ENCODE results near the gene AVPI1.

DNA sequence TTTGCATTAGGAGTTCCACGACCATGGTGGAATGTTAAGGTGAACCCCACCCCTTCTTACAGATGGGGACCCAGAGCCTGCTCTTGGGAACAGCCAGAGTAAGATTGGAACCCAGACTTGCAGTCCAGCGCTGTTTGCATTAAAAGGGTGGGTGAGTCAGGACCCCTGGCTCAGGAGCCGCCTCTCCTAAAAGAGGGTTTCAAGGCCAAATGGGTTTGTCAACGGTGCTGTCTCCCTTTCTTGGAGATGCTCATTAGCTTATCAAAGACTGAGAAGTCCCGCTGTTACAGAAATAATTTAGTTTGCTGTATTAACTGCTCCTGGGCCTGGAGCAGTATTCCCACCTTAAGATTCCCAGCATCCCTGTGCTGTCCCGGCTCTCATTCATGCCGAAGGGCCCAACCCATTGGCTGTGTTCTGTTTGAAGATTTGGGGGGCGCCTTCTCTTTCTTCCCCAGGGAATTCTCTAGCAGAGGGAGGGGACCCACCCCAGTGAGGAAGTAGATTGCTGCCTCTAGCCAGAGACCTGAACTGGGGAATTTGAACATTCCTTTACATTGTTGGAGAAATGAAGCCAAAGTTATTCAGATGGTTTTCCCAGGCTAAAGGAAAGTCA lies 28.3 kb upstream of the AVPI1 start:
- TF ChIP-seq, protein P1, sequence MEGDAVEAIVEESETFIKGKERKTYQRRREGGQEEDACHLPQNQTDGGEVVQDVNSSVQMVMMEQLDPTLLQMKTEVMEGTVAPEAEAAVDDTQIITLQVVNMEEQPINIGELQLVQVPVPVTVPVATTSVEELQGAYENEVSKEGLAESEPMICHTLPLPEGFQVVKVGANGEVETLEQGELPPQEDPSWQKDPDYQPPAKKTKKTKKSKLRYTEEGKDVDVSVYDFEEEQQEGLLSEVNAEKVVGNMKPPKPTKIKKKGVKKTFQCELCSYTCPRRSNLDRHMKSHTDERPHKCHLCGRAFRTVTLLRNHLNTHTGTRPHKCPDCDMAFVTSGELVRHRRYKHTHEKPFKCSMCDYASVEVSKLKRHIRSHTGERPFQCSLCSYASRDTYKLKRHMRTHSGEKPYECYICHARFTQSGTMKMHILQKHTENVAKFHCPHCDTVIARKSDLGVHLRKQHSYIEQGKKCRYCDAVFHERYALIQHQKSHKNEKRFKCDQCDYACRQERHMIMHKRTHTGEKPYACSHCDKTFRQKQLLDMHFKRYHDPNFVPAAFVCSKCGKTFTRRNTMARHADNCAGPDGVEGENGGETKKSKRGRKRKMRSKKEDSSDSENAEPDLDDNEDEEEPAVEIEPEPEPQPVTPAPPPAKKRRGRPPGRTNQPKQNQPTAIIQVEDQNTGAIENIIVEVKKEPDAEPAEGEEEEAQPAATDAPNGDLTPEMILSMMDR (IDR thresholded peaks at IDR 0.05 in 4 of 5, conservative IDR thresholded peaks at IDR 0.05 in 1 of 5): no peak
- TF ChIP-seq POLR2A (IDR thresholded peaks at IDR 0.05): no peak

All from gastrocnemius medialis (tissue), 4 donors.